GM18870 (cell line): ENCODE results near the gene PARP16.
"Not testable (repeated sequence)": the region's sequence is repeated elsewhere in the genome, so short reads cannot be mapped to it uniquely, and the experiment has no call there.

Experiments used
- ATAC-seq: cut with Tn5 transposase; IDR thresholded peaks from one replicate; pipeline ENCODE4 v1.9.1; 2021; ENCODE audit warnings: moderate library complexity; ENCODE audit not compliant: unreplicated experiment

PARP16 gene

GRCh38 chr15:65278480-65278879 is 8.2 kb downstream of the PARP16 start:
- no peak for ATAC-seq

GRCh38 chr15:65277015-65277414 is 9.7 kb downstream of the PARP16 start:
- ATAC-seq = no peak

GRCh38 chr15:65275728-65276126 is 11.0 kb downstream of the PARP16 start:
- no peak for ATAC-seq

- ATAC-seq = no peak
Observed at GRCh38 chr15:65275104-65275727, 11.5 kb downstream of the PARP16 start.

- ATAC-seq = not testable (repeated sequence)
Observed at GRCh38 chr15:65270811-65271545, 15.7 kb downstream of the PARP16 start.

GRCh38 chr15:65268411-65268810 is 18.3 kb downstream of the PARP16 start:
- ATAC-seq = no peak

GRCh38 chr15:65266469-65266868 is 20.2 kb downstream of the PARP16 start:
- no peak for ATAC-seq

GRCh38 chr15:65264863-65265430 is 21.7 kb downstream of the PARP16 start:
- ATAC-seq = no peak

GRCh38 chr15:65263313-65263712 is 23.4 kb downstream of the PARP16 start:
- no peak for ATAC-seq

GRCh38 chr15:65260968-65261367 is 25.7 kb downstream of the PARP16 start:
- ATAC-seq = no peak

GRCh38 chr15:65259367-65259797 is 27.3 kb downstream of the PARP16 start:
- ATAC-seq = no peak

- ATAC-seq = no peak
Observed at GRCh38 chr15:65258375-65259262, 28.1 kb downstream of the PARP16 start.

GRCh38 chr15:65255486-65256140 is 31.1 kb downstream of the PARP16 start:
- no peak for ATAC-seq

GRCh38 chr15:65254758-65255157 is 31.9 kb downstream of the PARP16 start:
- no peak for ATAC-seq

GRCh38 chr15:65254356-65254755 is 32.3 kb downstream of the PARP16 start:
- ATAC-seq = no peak

- ATAC-seq = no peak
Observed at GRCh38 chr15:65249641-65250040, 37.0 kb downstream of the PARP16 start.

GRCh38 chr15:65248511-65249255 is 38.0 kb downstream of the PARP16 start:
- no peak for ATAC-seq

GRCh38 chr15:65246939-65247338 is 39.7 kb downstream of the PARP16 start:
- ATAC-seq = no peak

GRCh38 chr15:65246026-65246714 is 40.5 kb downstream of the PARP16 start:
- no peak for ATAC-seq
